ENCODE results near the gene DPM3. TPM values are rescaled to one million over a fixed set of nuclear protein-coding genes. Genes with fewer than 3 reads are reported as not detected.

DPM3 gene
- total RNA-seq, 1 donor from 2014 or later = 71.1 TPM

- ATAC-seq (no peak), DNase-seq (no peak)
- no peak overlapping the region for H3K27ac ChIP-seq
- no peaks in the 10 kb centered on the region for H3K9me3 ChIP-seq
- TF ChIP-seq, protein P1, sequence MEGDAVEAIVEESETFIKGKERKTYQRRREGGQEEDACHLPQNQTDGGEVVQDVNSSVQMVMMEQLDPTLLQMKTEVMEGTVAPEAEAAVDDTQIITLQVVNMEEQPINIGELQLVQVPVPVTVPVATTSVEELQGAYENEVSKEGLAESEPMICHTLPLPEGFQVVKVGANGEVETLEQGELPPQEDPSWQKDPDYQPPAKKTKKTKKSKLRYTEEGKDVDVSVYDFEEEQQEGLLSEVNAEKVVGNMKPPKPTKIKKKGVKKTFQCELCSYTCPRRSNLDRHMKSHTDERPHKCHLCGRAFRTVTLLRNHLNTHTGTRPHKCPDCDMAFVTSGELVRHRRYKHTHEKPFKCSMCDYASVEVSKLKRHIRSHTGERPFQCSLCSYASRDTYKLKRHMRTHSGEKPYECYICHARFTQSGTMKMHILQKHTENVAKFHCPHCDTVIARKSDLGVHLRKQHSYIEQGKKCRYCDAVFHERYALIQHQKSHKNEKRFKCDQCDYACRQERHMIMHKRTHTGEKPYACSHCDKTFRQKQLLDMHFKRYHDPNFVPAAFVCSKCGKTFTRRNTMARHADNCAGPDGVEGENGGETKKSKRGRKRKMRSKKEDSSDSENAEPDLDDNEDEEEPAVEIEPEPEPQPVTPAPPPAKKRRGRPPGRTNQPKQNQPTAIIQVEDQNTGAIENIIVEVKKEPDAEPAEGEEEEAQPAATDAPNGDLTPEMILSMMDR (IDR thresholded peaks at IDR 0.05) = no peak
- no peaks in the 10 kb centered on the region for H3K4me1 ChIP-seq
- H3K4me3 ChIP-seq = no peak overlapping the region
- H3K36me3 ChIP-seq = no peaks in the 10 kb centered on the region
- intact Hi-C loops (cut with DNase I) = no loop called here
- H3K27me3 ChIP-seq = no peaks in the 10 kb centered on the region
These were observed 22.7 kb downstream of the DPM3 start for GRCh38 chr1:155117610-155118009.

GRCh38 chr1:155116113-155116764, 24.1 kb downstream of the DPM3 start:
- peak; percentile 85 for ATAC-seq
- H3K9me3 ChIP-seq = no peaks in the 10 kb centered on the region
- H3K4me1 ChIP-seq = no peaks in the 10 kb centered on the region
- DNase-seq = peak; percentile 84
- intact Hi-C loops (cut with DNase I) = no loop called here
- no peak overlapping the region for H3K4me3 ChIP-seq
- no peaks in the 10 kb centered on the region for H3K36me3 ChIP-seq
- TF ChIP-seq, protein P1 (IDR thresholded peaks at IDR 0.05) = no peak
- H3K27me3 ChIP-seq = no peaks in the 10 kb centered on the region
- peak overlapping the region; percentile 47 for H3K27ac ChIP-seq

DNA sequence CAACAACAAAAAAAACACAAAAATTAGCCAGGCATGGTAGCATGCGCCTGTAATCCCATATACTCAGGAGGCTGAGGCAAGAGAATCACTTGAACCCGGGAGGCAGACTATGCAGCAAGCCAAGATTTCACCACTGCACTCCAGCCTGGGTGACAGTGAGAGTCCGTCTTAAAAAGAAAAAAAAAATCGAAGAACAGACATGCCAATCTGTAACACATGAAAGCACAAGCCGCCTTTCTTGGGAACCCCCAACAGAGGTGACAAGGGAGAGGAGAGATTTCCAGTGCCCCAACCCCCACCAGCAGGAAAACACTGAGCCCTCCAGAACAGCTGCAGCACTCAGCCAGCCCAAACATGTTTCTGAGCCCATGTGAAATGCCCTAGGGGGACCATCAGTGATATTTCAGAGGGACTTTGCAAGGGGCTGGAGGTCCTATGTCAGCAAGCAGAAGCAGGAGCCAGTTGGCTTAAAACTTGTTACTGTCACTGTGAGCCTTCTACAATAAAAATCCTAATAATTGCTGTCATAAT, 26.8 kb downstream of the DPM3 start:
- intact Hi-C loops (cut with DNase I) = no loop called here
- no peak for DNase-seq
- Histone ChIP-seq H3K9me3 (no peaks in the 10 kb centered on the region), H3K4me1 (no peaks in the 10 kb centered on the region), H3K4me3 (no peak overlapping the region), H3K27me3 (no peaks in the 10 kb centered on the region), H3K36me3 (no peaks in the 10 kb centered on the region), H3K27ac (no peak overlapping the region)
- TF ChIP-seq, protein P1 (IDR thresholded peaks at IDR 0.05) = no peak
- ATAC-seq = no peak

GRCh38 chr1:155110826-155111225, 29.5 kb downstream of the DPM3 start:
- ATAC-seq = no peak
- no peaks in the 10 kb centered on the region for H3K36me3 ChIP-seq
- no peak overlapping the region for H3K27ac ChIP-seq
- TF ChIP-seq, protein P1 (IDR thresholded peaks at IDR 0.05) = no peak
- intact Hi-C loops (cut with DNase I) = no loop called here
- H3K9me3 ChIP-seq = no peaks in the 10 kb centered on the region
- DNase-seq = no peak
- no peaks in the 10 kb centered on the region for H3K4me1 ChIP-seq
- H3K4me3 ChIP-seq = no peak overlapping the region
- no peaks in the 10 kb centered on the region for H3K27me3 ChIP-seq

- ATAC-seq (no peak), DNase-seq (no peak)
- H3K27ac ChIP-seq = no peak overlapping the region
- no peaks in the 10 kb centered on the region for H3K27me3 ChIP-seq
- TF ChIP-seq, protein P1 (IDR thresholded peaks at IDR 0.05) = no peak
- no peaks in the 10 kb centered on the region for H3K9me3 ChIP-seq
- intact Hi-C loops (cut with DNase I) = no loop called here
- H3K4me1 ChIP-seq = no peaks in the 10 kb centered on the region
- H3K4me3 ChIP-seq = no peak overlapping the region
- H3K36me3 ChIP-seq = no peaks in the 10 kb centered on the region
These were observed 29.9 kb downstream of the DPM3 start for GRCh38 chr1:155110381-155110780.

All from upper lobe of right lung (tissue), 1 donor.